Suprapubic skin (tissue), 3 donors: ENCODE measurements around the gene PARP4.

ENCODE experiments used
- POLR2A ChIP-seq, 2 donors: fragments of 450-650 bp; IDR thresholded peaks; one replicate each; pipeline ENCODE4 v1.6.1; 2017; ENCODE audit warnings: antibody characterized with exemption in 2 of 2, mild to moderate bottlenecking in 2 of 2, moderate library complexity in 2 of 2
- TF ChIP-seq, protein P1 (sequence below), 2 donors: fragments of 200-600 bp in 1 of 2; fragments of 450-650 bp in 1 of 2; sonication (generic) in 1 of 2; IDR thresholded peaks; one replicate each; pipeline ENCODE4 v1.5.1; 2016 to 2019; ENCODE audit warnings: antibody characterized with exemption in 2 of 2, mild to moderate bottlenecking in 1 of 2, moderate library complexity in 1 of 2

DNA sequence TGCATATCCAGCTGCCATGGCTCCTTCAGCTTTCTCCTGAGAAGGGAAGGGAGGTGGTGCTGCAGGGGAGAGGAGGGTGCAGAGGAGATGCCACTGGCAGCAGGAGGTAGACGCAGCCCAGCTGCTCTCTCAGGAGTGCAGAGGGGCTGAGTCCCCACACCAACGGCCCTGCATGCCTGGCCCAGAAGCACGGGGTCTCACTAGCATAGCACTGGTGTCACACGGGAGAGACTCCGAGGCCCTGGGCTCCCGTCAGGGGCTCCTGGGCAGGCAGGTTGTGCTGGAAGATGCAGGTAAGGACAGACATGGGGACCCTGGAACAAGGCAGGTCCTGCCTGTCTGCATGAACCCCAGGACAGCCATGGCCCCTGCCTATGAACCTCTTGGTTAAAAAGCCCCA, 123.1 kb downstream of the PARP4 start:
- no peak for TF ChIP-seq POLR2A (IDR thresholded peaks at IDR 0.05)
- TF ChIP-seq, protein P1, sequence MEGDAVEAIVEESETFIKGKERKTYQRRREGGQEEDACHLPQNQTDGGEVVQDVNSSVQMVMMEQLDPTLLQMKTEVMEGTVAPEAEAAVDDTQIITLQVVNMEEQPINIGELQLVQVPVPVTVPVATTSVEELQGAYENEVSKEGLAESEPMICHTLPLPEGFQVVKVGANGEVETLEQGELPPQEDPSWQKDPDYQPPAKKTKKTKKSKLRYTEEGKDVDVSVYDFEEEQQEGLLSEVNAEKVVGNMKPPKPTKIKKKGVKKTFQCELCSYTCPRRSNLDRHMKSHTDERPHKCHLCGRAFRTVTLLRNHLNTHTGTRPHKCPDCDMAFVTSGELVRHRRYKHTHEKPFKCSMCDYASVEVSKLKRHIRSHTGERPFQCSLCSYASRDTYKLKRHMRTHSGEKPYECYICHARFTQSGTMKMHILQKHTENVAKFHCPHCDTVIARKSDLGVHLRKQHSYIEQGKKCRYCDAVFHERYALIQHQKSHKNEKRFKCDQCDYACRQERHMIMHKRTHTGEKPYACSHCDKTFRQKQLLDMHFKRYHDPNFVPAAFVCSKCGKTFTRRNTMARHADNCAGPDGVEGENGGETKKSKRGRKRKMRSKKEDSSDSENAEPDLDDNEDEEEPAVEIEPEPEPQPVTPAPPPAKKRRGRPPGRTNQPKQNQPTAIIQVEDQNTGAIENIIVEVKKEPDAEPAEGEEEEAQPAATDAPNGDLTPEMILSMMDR (IDR thresholded peaks at IDR 0.05): no peak
